ENCODE results near the gene PDE4D. TPM values are rescaled to one million over a fixed set of nuclear protein-coding genes. Genes with fewer than 3 reads are reported as not detected.

Gene PDE4D
- total RNA-seq, 4 donors from 2014 or later = 35.0 to 121 (median 63.4) TPM

GRCh38 chr5:59605915-59606314, 287.6 kb downstream of the PDE4D start:
- H3K4me3 ChIP-seq = no peak overlapping the region
- ATAC-seq = no peak
- H3K27ac ChIP-seq = no peak overlapping the region
- 90 to 94% methylated on average over 1 of the region's 1 CpG for WGBS, 2 donors (ENCODE audit: low coverage in 1 of 2)
- TF ChIP-seq POLR2AphosphoS5 (IDR thresholded peaks at IDR 0.05) = no peak
- TF ChIP-seq EP300 (IDR thresholded peaks at IDR 0.05) = no peak
- TF ChIP-seq CTCF (IDR thresholded peaks at IDR 0.05) = no peak
- TF ChIP-seq POLR2A (IDR thresholded peaks at IDR 0.05) = no peak
- no peaks in the 10 kb centered on the region for H3K36me3 ChIP-seq
- H3K9me3 ChIP-seq = no peaks in the 10 kb centered on the region
- H3K4me1 ChIP-seq = peaks cover 0 to 8% (median 0%) of the 10 kb centered on the region in 3 donors
- H3K27me3 ChIP-seq = no peaks in the 10 kb centered on the region

DNA sequence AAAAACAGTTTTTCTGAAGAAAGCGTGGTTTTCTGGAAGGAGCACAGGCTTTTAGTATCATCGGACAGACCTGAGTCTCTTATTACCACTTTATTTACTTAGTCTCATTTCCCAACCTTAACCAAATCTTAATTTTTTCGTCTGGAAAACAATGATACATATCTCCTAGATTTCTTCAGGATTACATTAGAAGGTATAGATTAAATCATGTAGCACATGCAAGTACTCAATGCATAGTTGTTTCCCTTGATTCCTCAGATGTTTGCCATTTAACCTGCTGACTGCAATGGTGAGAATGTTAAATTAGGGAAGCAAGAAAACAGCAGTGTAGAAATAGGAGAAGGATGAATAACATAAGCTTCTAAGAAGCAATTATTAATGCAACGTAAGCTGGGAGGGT, 289.4 kb downstream of the PDE4D start:
- no peak for ATAC-seq
- no peaks in the 10 kb centered on the region for H3K36me3 ChIP-seq
- H3K4me1 ChIP-seq = peaks cover 0 to 8% (median 0%) of the 10 kb centered on the region in 3 donors
- H3K9me3 ChIP-seq = no peaks in the 10 kb centered on the region
- WGBS, 2 donors (ENCODE audit: low coverage in 1 of 2) = 71% methylated on average over 4 of the region's 4 CpGs
- H3K27me3 ChIP-seq = no peaks in the 10 kb centered on the region
- TF ChIP-seq POLR2A (IDR thresholded peaks at IDR 0.05) (no peak), EP300 (IDR thresholded peaks at IDR 0.05) (no peak), CTCF (IDR thresholded peaks at IDR 0.05) (no peak), POLR2AphosphoS5 (IDR thresholded peaks at IDR 0.05) (no peak)
- H3K27ac ChIP-seq = no peak overlapping the region
- H3K4me3 ChIP-seq = no peak overlapping the region

DNA sequence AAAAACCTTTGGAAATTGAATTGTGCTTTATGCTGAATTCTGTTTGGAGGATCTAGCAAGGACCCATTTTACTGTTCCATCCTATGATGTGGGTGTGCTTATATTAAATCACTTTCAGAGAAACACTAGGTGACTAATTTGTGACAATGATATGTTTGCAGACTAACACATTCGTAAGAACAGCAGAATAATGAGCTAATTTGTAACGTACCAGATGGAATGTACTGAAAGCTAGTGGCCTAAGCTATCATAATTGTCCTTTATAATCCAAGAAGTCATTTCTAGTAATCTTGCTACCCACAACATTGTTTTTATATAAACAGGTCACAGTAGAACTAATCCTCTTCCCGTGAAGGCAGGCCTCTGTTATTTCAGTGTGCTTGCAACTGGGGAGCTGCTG, 292.5 kb downstream of the PDE4D start:
- Histone ChIP-seq H3K4me1 (no peaks in the 10 kb centered on the region), H3K36me3 (no peaks in the 10 kb centered on the region), H3K27me3 (no peaks in the 10 kb centered on the region), H3K9me3 (no peaks in the 10 kb centered on the region), H3K4me3 (no peak overlapping the region), H3K27ac (no peak overlapping the region)
- 38 to 59% methylated on average over 3 of the region's 3 CpGs for WGBS, 2 donors (ENCODE audit: low coverage in 1 of 2)
- TF ChIP-seq POLR2AphosphoS5 (IDR thresholded peaks at IDR 0.05) (no peak), CTCF (IDR thresholded peaks at IDR 0.05) (no peak), EP300 (IDR thresholded peaks at IDR 0.05) (no peak), POLR2A (IDR thresholded peaks at IDR 0.05) (no peak)
- no peak for ATAC-seq

DNA sequence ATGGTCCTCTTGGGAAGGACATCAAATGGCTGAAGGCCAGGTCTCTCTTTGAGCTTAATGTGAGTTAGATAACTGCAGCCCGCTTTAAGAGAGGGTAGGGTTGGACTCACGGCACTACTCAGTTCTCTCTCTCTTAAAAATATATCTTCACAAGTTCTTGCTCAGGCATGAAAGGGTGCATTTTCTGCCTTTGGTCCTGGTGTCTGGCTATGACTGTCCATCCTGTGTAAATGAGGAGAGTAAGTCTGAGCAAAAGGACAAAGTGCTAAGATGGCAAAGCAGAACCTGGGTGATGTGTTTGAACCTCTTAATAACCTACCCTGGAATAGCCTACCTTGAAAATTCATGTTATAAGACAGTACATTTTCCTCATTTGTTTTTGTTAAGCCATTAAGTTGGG, 293.4 kb downstream of the PDE4D start:
- 100% methylated on average over 1 of the region's 2 CpGs; no CpG with 5 or more reads in 1 of the 2 donors for WGBS, 2 donors (ENCODE audit: low coverage in 1 of 2)
- TF ChIP-seq EP300 (IDR thresholded peaks at IDR 0.05) (no peak), POLR2AphosphoS5 (IDR thresholded peaks at IDR 0.05) (no peak), POLR2A (IDR thresholded peaks at IDR 0.05) (no peak), CTCF (IDR thresholded peaks at IDR 0.05) (no peak)
- no peak overlapping the region for H3K27ac ChIP-seq
- no peaks in the 10 kb centered on the region for H3K27me3 ChIP-seq
- H3K9me3 ChIP-seq = no peaks in the 10 kb centered on the region
- no peak overlapping the region for H3K4me3 ChIP-seq
- no peak for ATAC-seq
- H3K4me1 ChIP-seq = no peaks in the 10 kb centered on the region
- H3K36me3 ChIP-seq = no peaks in the 10 kb centered on the region

GRCh38 chr5:59599729-59600128, 293.8 kb downstream of the PDE4D start:
- WGBS, 2 donors (ENCODE audit: low coverage in 1 of 2) = 90% methylated on average over 1 of the region's 2 CpGs; no CpG with 5 or more reads in 1 of the 2 donors
- Histone ChIP-seq H3K9me3 (no peaks in the 10 kb centered on the region), H3K4me3 (no peak overlapping the region), H3K27me3 (no peaks in the 10 kb centered on the region), H3K4me1 (no peaks in the 10 kb centered on the region), H3K27ac (no peak overlapping the region), H3K36me3 (no peaks in the 10 kb centered on the region)
- no peak for TF ChIP-seq POLR2A (IDR thresholded peaks at IDR 0.05)
- TF ChIP-seq POLR2AphosphoS5 (IDR thresholded peaks at IDR 0.05) = no peak
- TF ChIP-seq CTCF (IDR thresholded peaks at IDR 0.05) = no peak
- no peak for TF ChIP-seq EP300 (IDR thresholded peaks at IDR 0.05)
- no peak for ATAC-seq
